ENCODE measurements around the gene XKR7.

Gene XKR7

GRCh38 chr20:31981784-31982183 is 13.8 kb downstream of the XKR7 start:
- no peak for DNase-seq

GRCh38 chr20:31984981-31985471 is 17.1 kb downstream of the XKR7 start:
- no peak for DNase-seq

GRCh38 chr20:31987744-31988143 is 19.8 kb downstream of the XKR7 start:
- no peak for DNase-seq

- DNase-seq: no peak
Observed at GRCh38 chr20:31988430-31989015, 20.6 kb downstream of the XKR7 start.

- DNase-seq: no peak
Observed at GRCh38 chr20:31989030-31989645, 21.2 kb downstream of the XKR7 start.

GRCh38 chr20:31990641-31991338 is 22.8 kb downstream of the XKR7 start:
- DNase-seq: no peak

- DNase-seq: no peak
Observed at GRCh38 chr20:31991339-31991705, 23.4 kb downstream of the XKR7 start.

- no peak for DNase-seq
Observed at GRCh38 chr20:31992086-31992485, 24.1 kb downstream of the XKR7 start.

- DNase-seq: no peak
Observed at GRCh38 chr20:31996996-31997395, 29.0 kb downstream of the XKR7 start.

GRCh38 chr20:31998246-31998645 is 30.3 kb downstream of the XKR7 start:
- DNase-seq: no peak

GRCh38 chr20:32003325-32003724 is 35.4 kb downstream of the XKR7 start:
- no peak for DNase-seq

- DNase-seq: no peak
Observed at GRCh38 chr20:32004963-32005362, 37.0 kb downstream of the XKR7 start.

- no peak for DNase-seq
Observed at GRCh38 chr20:32006053-32006452, 38.1 kb downstream of the XKR7 start.

- no peak for DNase-seq
Observed at GRCh38 chr20:32006841-32007786, 39.2 kb downstream of the XKR7 start.

- DNase-seq: no peak
Observed at GRCh38 chr20:32007787-32008616, 40.1 kb downstream of the XKR7 start.

- DNase-seq: no peak
Observed at GRCh38 chr20:32009564-32009963, 41.6 kb downstream of the XKR7 start.

GRCh38 chr20:32010101-32010500 is 42.1 kb downstream of the XKR7 start, which contains the start of gene CCM2L:
CCM2L (plus strand) TSS chr20:32010438; CDS start chr20:32010455, 17 bp downstream.
- no peak for DNase-seq

- DNase-seq: no peak
Observed at GRCh38 chr20:32010666-32011065, 42.7 kb downstream of the XKR7 start.

GRCh38 chr20:32012159-32012688 is 44.3 kb downstream of the XKR7 start:
- DNase-seq: no peak

GRCh38 chr20:32013326-32013725 is 45.4 kb downstream of the XKR7 start:
- DNase-seq: no peak

- peak in 1 of 2 experiments; percentile 38 for DNase-seq
Observed at GRCh38 chr20:32017711-32018251, 49.8 kb downstream of the XKR7 start.

Measured in activated T-cell treated with anti-CD3 and anti-CD28 coated beads, Interleukin-2, amount 50 U/mL, for 48 hours (primary cell).